ENCODE results near the gene PANX3.

PANX3 gene

DNA sequence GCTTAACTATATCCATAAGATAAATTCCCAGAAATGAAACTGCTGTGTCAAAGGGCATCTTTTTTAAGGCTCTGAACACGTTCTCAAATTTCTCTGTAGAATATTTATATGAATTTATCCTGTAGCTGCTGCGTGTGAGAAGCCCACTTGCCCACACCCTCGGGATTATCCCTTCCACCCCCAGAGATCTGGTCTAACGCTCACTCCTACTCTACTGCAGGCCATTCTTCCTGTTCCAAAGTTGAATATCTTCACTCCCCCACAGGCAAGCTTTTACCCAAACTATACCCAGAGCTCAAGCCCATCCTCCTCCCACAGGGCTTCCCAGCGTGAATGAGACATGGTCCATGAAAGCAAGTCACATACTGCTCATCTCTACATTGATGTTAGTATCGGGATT is 37.4 kb downstream of the PANX3 start:
- no peaks in the 10 kb centered on the region for H3K27me3 ChIP-seq (ENCODE audit: control insufficient read depth in 1 of 2, insufficient read depth in 2 of 2, low read length in 2 of 2)
- no peaks in the 10 kb centered on the region for H3K9me3 ChIP-seq (ENCODE audit: control insufficient read depth in 1 of 2, low read length in 2 of 2)
- H3K4me1 ChIP-seq (ENCODE audit: control insufficient read depth in 1 of 2, insufficient read depth in 2 of 2, low read length in 2 of 2) = peaks cover 0 to 5% of the 10 kb centered on the region in 2 donors
- H3K36me3 ChIP-seq (ENCODE audit: control insufficient read depth in 1 of 2, insufficient read depth in 2 of 2, low read length in 2 of 2) = peaks cover 9 to 33% of the 10 kb centered on the region in 2 donors
- no peak overlapping the region for H3K27ac ChIP-seq (ENCODE audit: low read depth, low read length)
- no peak overlapping the region for H3K9ac ChIP-seq (ENCODE audit: low read depth in 1 of 2, low read length in 2 of 2)
- no peak overlapping the region for H3K4me3 ChIP-seq (ENCODE audit: low read depth in 1 of 2, low read length in 2 of 2)

DNA sequence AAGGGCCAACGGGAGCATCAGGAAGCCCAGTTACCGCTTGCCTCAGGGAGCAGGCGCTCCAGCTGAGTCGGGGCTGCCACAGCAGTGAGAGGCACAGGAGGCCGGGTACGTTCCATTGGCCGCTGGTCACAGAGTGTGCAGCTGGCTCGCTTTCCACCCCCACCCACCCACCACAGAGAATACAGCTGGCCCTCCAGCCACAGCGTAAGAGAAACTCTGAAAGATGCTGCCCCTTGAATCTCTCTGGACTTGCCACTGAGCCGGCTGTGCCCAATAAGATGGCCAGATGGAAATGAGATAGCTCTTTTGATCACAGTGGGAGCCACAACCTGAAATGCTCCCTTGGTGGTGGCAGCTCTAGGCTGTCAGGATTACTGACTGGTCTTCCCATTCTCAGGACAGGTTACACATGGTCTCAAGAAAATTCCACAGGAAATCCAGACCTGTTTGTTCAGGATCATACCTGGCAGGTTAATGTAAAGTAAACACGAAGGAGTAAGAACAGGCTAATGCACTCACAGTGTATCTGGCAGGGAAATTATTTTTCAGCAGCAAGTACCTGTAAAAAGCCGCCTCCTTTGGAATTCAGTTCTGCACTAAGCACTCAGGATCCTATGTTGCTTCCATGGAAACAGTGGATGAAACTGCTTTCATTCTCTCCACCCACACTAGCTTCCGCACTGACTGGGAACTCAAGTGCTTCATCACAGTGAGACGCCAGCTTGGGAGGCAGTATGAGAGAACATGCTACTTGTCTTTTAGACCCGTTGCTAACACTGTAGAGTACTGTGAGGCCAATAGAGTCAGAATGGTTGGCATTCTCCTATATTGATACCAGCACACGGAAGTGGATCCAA is 45.8 kb downstream of the PANX3 start:
- H3K36me3 ChIP-seq (ENCODE audit: control insufficient read depth in 1 of 2, insufficient read depth in 2 of 2, low read length in 2 of 2) = peaks cover 12 to 36% of the 10 kb centered on the region in 2 donors
- no peak overlapping the region for H3K4me3 ChIP-seq (ENCODE audit: low read depth in 1 of 2, low read length in 2 of 2)
- H3K27me3 ChIP-seq (ENCODE audit: control insufficient read depth in 1 of 2, insufficient read depth in 2 of 2, low read length in 2 of 2) = no peaks in the 10 kb centered on the region
- H3K9ac ChIP-seq (ENCODE audit: low read depth in 1 of 2, low read length in 2 of 2) = no peak overlapping the region
- H3K9me3 ChIP-seq (ENCODE audit: control insufficient read depth in 1 of 2, low read length in 2 of 2) = no peaks in the 10 kb centered on the region
- H3K27ac ChIP-seq (ENCODE audit: low read depth, low read length) = no peak overlapping the region
- H3K4me1 ChIP-seq (ENCODE audit: control insufficient read depth in 1 of 2, insufficient read depth in 2 of 2, low read length in 2 of 2) = no peaks in the 10 kb centered on the region

DNA sequence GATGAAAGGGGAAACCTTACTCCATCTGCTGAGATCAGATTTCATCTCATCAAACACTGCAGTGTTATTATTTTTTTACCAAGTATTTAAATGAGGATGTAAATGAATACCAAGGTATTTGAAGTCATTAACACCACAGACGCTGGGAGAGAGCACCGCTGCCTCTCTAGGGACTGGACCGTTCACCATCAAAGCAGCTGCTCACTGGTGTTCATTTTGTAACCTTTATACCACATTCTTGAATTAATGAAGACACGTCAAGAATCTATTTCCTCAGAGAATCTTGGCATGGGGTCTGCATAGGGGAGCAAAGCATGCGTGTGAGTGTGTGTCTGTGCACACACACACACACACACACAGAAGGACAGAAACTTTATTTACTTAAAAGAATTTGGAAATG is 46.7 kb downstream of the PANX3 start:
- Histone ChIP-seq H3K9me3 (ENCODE audit: control insufficient read depth in 1 of 2, low read length in 2 of 2) (no peaks in the 10 kb centered on the region), H3K27me3 (ENCODE audit: control insufficient read depth in 1 of 2, insufficient read depth in 2 of 2, low read length in 2 of 2) (no peaks in the 10 kb centered on the region), H3K27ac (ENCODE audit: low read depth, low read length) (no peak overlapping the region), H3K4me3 (ENCODE audit: low read depth in 1 of 2, low read length in 2 of 2) (no peak overlapping the region), H3K4me1 (ENCODE audit: control insufficient read depth in 1 of 2, insufficient read depth in 2 of 2, low read length in 2 of 2) (no peaks in the 10 kb centered on the region), H3K9ac (ENCODE audit: low read depth in 1 of 2, low read length in 2 of 2) (no peak overlapping the region), H3K36me3 (ENCODE audit: control insufficient read depth in 1 of 2, insufficient read depth in 2 of 2, low read length in 2 of 2) (peaks cover 11 to 29% of the 10 kb centered on the region in 2 donors)

DNA sequence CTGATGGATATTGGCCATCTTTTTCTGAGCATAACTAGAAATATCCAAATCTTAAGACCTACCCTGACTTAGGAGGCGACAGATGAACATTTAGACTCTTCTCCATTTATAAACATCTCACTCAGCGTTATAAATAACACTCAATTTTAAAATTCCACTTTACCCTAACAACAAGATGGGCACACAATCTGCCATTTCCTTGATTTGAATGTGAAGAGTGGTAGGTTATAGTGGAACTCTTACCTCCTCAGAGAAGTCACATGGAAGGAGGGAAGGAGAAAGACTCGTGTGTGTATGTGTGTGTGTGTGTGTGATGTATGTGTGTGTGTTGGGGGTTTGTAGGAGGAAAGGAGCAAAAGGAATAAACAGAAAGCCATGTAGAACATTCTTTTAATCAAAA is 47.3 kb downstream of the PANX3 start:
- Histone ChIP-seq H3K9me3 (ENCODE audit: control insufficient read depth in 1 of 2, low read length in 2 of 2) (no peaks in the 10 kb centered on the region), H3K4me3 (ENCODE audit: low read depth in 1 of 2, low read length in 2 of 2) (no peak overlapping the region), H3K27me3 (ENCODE audit: control insufficient read depth in 1 of 2, insufficient read depth in 2 of 2, low read length in 2 of 2) (no peaks in the 10 kb centered on the region), H3K9ac (ENCODE audit: low read depth in 1 of 2, low read length in 2 of 2) (no peak overlapping the region), H3K4me1 (ENCODE audit: control insufficient read depth in 1 of 2, insufficient read depth in 2 of 2, low read length in 2 of 2) (no peaks in the 10 kb centered on the region), H3K36me3 (ENCODE audit: control insufficient read depth in 1 of 2, insufficient read depth in 2 of 2, low read length in 2 of 2) (peaks cover 11 to 23% of the 10 kb centered on the region in 2 donors), H3K27ac (ENCODE audit: low read depth, low read length) (no peak overlapping the region)

DNA sequence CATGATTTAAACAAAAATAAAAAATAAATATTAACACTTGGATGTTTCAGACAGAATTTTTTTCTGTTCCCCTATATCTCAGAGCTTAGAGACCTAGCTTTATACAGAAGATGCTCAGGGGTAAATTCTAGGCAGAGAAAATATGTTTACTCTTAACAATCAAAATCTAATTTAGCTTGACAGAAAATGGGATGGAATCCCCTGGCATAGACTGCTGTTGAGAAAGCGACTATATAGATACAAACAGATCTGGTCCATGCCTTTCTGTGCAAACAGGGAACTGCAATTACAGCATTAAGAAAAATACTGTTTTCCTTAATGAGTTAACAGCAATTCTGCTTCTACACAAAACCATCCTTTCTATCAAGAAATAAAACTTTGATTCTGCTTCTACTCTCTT is 47.8 kb downstream of the PANX3 start:
- Histone ChIP-seq H3K9ac (ENCODE audit: low read depth in 1 of 2, low read length in 2 of 2) (no peak overlapping the region), H3K9me3 (ENCODE audit: control insufficient read depth in 1 of 2, low read length in 2 of 2) (no peaks in the 10 kb centered on the region), H3K36me3 (ENCODE audit: control insufficient read depth in 1 of 2, insufficient read depth in 2 of 2, low read length in 2 of 2) (peaks cover 11 to 21% of the 10 kb centered on the region in 2 donors), H3K4me1 (ENCODE audit: control insufficient read depth in 1 of 2, insufficient read depth in 2 of 2, low read length in 2 of 2) (no peaks in the 10 kb centered on the region), H3K4me3 (ENCODE audit: low read depth in 1 of 2, low read length in 2 of 2) (no peak overlapping the region), H3K27me3 (ENCODE audit: control insufficient read depth in 1 of 2, insufficient read depth in 2 of 2, low read length in 2 of 2) (no peaks in the 10 kb centered on the region), H3K27ac (ENCODE audit: low read depth, low read length) (no peak overlapping the region)

DNA sequence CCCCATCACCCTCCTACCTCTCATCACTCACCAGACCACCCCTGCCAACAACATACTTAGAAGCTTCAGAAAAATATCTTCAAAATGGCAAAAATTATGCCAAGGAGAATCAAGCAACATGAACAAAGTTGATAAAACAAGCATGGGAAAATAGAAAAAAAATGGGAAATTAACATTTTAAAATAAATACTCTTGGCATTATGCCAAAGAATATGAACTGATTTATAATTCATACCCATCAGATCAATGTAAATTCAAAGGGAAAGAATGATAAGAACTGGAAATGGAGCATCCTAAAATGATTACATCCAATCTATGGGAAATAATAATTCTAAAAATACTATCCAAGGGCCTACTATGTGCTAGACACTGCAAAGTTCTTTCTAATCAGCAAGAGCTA is 50.3 kb downstream of the PANX3 start:
- peaks cover 11 to 18% of the 10 kb centered on the region in 2 donors for H3K36me3 ChIP-seq (ENCODE audit: control insufficient read depth in 1 of 2, insufficient read depth in 2 of 2, low read length in 2 of 2)
- no peak overlapping the region for H3K4me3 ChIP-seq (ENCODE audit: low read depth in 1 of 2, low read length in 2 of 2)
- H3K4me1 ChIP-seq (ENCODE audit: control insufficient read depth in 1 of 2, insufficient read depth in 2 of 2, low read length in 2 of 2) = no peaks in the 10 kb centered on the region
- H3K9me3 ChIP-seq (ENCODE audit: control insufficient read depth in 1 of 2, low read length in 2 of 2) = no peaks in the 10 kb centered on the region
- no peak overlapping the region for H3K27ac ChIP-seq (ENCODE audit: low read depth, low read length)
- no peaks in the 10 kb centered on the region for H3K27me3 ChIP-seq (ENCODE audit: control insufficient read depth in 1 of 2, insufficient read depth in 2 of 2, low read length in 2 of 2)
- no peak overlapping the region for H3K9ac ChIP-seq (ENCODE audit: low read depth in 1 of 2, low read length in 2 of 2)

DNA sequence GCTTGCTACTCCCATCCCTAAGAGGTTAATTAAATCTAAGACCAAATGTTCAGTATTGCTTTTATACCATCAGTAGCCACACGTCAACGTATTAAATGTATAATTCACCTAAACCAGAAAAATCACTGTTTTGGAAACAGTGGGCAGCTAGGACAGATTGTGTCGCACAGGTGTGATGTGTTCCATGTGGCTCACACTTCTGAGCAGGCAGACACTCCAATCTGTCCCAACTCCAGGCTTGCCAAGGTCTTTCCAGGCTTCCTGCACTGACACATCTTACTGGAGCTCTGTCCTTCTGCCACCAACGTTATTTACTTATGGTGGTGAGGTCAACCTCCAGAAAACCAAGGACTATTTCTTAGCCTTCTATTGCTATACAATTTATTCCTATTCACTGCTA is 50.9 kb downstream of the PANX3 start:
- H3K9me3 ChIP-seq (ENCODE audit: control insufficient read depth in 1 of 2, low read length in 2 of 2) = no peaks in the 10 kb centered on the region
- no peaks in the 10 kb centered on the region for H3K27me3 ChIP-seq (ENCODE audit: control insufficient read depth in 1 of 2, insufficient read depth in 2 of 2, low read length in 2 of 2)
- H3K4me1 ChIP-seq (ENCODE audit: control insufficient read depth in 1 of 2, insufficient read depth in 2 of 2, low read length in 2 of 2) = no peaks in the 10 kb centered on the region
- peaks cover 11 to 19% of the 10 kb centered on the region in 2 donors for H3K36me3 ChIP-seq (ENCODE audit: control insufficient read depth in 1 of 2, insufficient read depth in 2 of 2, low read length in 2 of 2)
- H3K27ac ChIP-seq (ENCODE audit: low read depth, low read length) = no peak overlapping the region
- no peak overlapping the region for H3K4me3 ChIP-seq (ENCODE audit: low read depth in 1 of 2, low read length in 2 of 2)
- H3K9ac ChIP-seq (ENCODE audit: low read depth in 1 of 2, low read length in 2 of 2) = no peak overlapping the region

DNA sequence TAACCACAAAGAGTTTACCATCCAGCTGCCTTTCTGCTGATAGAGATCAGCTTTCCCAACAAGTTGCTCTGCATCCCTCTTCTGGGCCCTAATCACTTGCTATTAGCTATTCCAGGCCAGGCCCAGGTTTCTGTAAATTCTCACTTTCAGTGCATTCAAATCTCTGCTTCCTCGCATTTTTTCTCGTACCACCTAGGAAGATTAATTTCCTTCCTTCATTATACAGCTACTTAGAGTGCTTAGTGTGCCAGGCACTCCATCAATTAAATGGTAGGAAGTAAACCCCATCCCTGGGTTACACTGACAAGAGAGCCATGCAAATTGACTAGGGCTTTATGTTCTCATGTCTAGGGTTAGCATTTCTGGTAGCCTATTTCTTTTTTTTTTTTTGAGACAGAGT is 52.6 kb downstream of the PANX3 start:
- Histone ChIP-seq H3K9me3 (ENCODE audit: control insufficient read depth in 1 of 2, low read length in 2 of 2) (no peaks in the 10 kb centered on the region), H3K36me3 (ENCODE audit: control insufficient read depth in 1 of 2, insufficient read depth in 2 of 2, low read length in 2 of 2) (peaks cover 4 to 17% of the 10 kb centered on the region in 2 donors), H3K27ac (ENCODE audit: low read depth, low read length) (no peak overlapping the region)

DNA sequence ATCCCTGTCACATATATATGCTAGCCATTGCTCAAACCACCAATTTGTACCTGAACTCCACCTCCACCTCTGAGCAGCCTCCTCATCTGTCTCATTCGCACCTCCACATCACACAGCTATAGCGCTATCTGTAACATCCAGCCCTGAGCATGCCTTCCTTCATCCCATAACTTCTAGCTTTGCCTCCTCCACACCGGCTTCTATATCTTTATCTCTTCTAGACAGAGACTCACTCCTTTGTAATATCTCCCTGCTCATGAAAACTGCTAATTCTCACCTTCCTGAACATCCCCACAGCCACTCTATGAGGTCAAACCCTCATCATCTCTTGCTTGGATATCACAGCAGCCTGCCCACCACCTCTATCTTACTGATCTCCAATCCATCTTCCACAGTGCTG is 56.4 kb downstream of the PANX3 start:
- H3K4me1 ChIP-seq (ENCODE audit: control insufficient read depth in 1 of 2, insufficient read depth in 2 of 2, low read length in 2 of 2) = peaks cover 5% of the 10 kb centered on the region in 2 donors
- H3K9me3 ChIP-seq (ENCODE audit: control insufficient read depth in 1 of 2, low read length in 2 of 2) = no peaks in the 10 kb centered on the region
- peaks cover 0 to 17% of the 10 kb centered on the region in 2 donors for H3K36me3 ChIP-seq (ENCODE audit: control insufficient read depth in 1 of 2, insufficient read depth in 2 of 2, low read length in 2 of 2)
- H3K27ac ChIP-seq (ENCODE audit: low read depth, low read length) = no peak overlapping the region
- no peak overlapping the region for H3K4me3 ChIP-seq (ENCODE audit: low read depth in 1 of 2, low read length in 2 of 2)
- H3K27me3 ChIP-seq (ENCODE audit: control insufficient read depth in 1 of 2, insufficient read depth in 2 of 2, low read length in 2 of 2) = no peaks in the 10 kb centered on the region
- no peak overlapping the region for H3K9ac ChIP-seq (ENCODE audit: low read depth in 1 of 2, low read length in 2 of 2)

More for the DNA sequence above, 52.6 kb downstream of the PANX3 start:
- Histone ChIP-seq H3K9ac (ENCODE audit: low read depth in 1 of 2, low read length in 2 of 2) (no peak overlapping the region), H3K4me1 (ENCODE audit: control insufficient read depth in 1 of 2, insufficient read depth in 2 of 2, low read length in 2 of 2) (no peaks in the 10 kb centered on the region), H3K27me3 (ENCODE audit: control insufficient read depth in 1 of 2, insufficient read depth in 2 of 2, low read length in 2 of 2) (no peaks in the 10 kb centered on the region), H3K4me3 (ENCODE audit: low read depth in 1 of 2, low read length in 2 of 2) (no peak overlapping the region)

DNA sequence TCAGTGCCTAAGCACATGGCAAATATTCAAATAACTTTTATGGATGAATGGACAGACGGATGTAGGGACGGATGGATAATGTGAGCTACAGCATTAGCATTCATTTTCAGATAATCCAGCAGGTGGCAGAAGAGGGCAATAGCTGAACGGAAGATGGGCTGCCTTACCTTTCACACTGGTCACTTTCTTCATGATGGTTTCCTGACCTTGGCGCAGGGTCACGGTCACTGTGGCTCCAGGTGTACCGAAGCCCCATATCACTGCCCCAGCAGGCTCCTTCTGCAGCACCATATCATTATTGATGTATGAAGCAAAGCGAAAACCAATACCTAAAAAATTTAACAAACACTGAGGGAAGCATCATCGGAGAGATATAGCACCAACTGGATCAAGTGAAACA is 58.0 kb downstream of the PANX3 start:
- H3K9me3 ChIP-seq (ENCODE audit: control insufficient read depth in 1 of 2, low read length in 2 of 2) = no peaks in the 10 kb centered on the region
- no peak overlapping the region for H3K9ac ChIP-seq (ENCODE audit: low read depth in 1 of 2, low read length in 2 of 2)
- H3K27me3 ChIP-seq (ENCODE audit: control insufficient read depth in 1 of 2, insufficient read depth in 2 of 2, low read length in 2 of 2) = no peaks in the 10 kb centered on the region
- peaks cover 0 to 17% of the 10 kb centered on the region in 2 donors for H3K36me3 ChIP-seq (ENCODE audit: control insufficient read depth in 1 of 2, insufficient read depth in 2 of 2, low read length in 2 of 2)
- H3K4me3 ChIP-seq (ENCODE audit: low read depth in 1 of 2, low read length in 2 of 2) = no peak overlapping the region
- no peak overlapping the region for H3K27ac ChIP-seq (ENCODE audit: low read depth, low read length)
- peaks cover 9 to 13% of the 10 kb centered on the region in 2 donors for H3K4me1 ChIP-seq (ENCODE audit: control insufficient read depth in 1 of 2, insufficient read depth in 2 of 2, low read length in 2 of 2)

All from duodenal mucosa (tissue), 2 donors.